ENCODE measurements around the gene CCT4. TPM values are rescaled to one million over a fixed set of nuclear protein-coding genes. Genes with fewer than 3 reads are reported as not detected.
"Not testable (repeated sequence)": the region's sequence is repeated elsewhere in the genome, so short reads cannot be mapped to it uniquely, and the experiment has no call there.

CCT4 gene
- polyA plus RNA-seq, 3 donors = 182 to 190 (median 186) TPM

- no peak for DNase-seq (ENCODE audit: low read depth in 3 of 3, low spot score in 2 of 3)
Measured at GRCh38 chr2:61882850-61883249, 5.6 kb downstream of the CCT4 start.

GRCh38 chr2:61879351-61879750 is 9.1 kb downstream of the CCT4 start:
- not testable (repeated sequence) for DNase-seq (ENCODE audit: low read depth in 3 of 3, low spot score in 2 of 3)

GRCh38 chr2:61878761-61879160 is 9.7 kb downstream of the CCT4 start:
- no peak for DNase-seq (ENCODE audit: low read depth in 3 of 3, low spot score in 2 of 3)

- no peak for DNase-seq (ENCODE audit: low read depth in 3 of 3, low spot score in 2 of 3)
Measured at GRCh38 chr2:61877571-61878245, 10.7 kb downstream of the CCT4 start.

- no peak for DNase-seq (ENCODE audit: low read depth in 3 of 3, low spot score in 2 of 3)
Measured at GRCh38 chr2:61876400-61876799, 12.1 kb downstream of the CCT4 start.

- not testable (repeated sequence) for DNase-seq (ENCODE audit: low read depth in 3 of 3, low spot score in 2 of 3)
Measured at GRCh38 chr2:61866482-61867089, 21.9 kb downstream of the CCT4 start.

- DNase-seq (ENCODE audit: low read depth in 3 of 3, low spot score in 2 of 3) = no peak
Measured at GRCh38 chr2:61862085-61862484, 26.4 kb downstream of the CCT4 start.

GRCh38 chr2:61857224-61857623 is 31.2 kb downstream of the CCT4 start:
- no peak for DNase-seq (ENCODE audit: low read depth in 3 of 3, low spot score in 2 of 3)

GRCh38 chr2:61855318-61855613 is 33.2 kb downstream of the CCT4 start:
- DNase-seq (ENCODE audit: low read depth in 3 of 3, low spot score in 2 of 3) = no peak

GRCh38 chr2:61854564-61855317 is 33.7 kb downstream of the CCT4 start:
- DNase-seq (ENCODE audit: low read depth in 3 of 3, low spot score in 2 of 3) = peak; percentile 87 to 94 (median 92)

GRCh38 chr2:61853847-61854563 is 34.5 kb downstream of the CCT4 start, which contains the start of gene FAM161A:
FAM161A (minus strand) TSS chr2:61854060; CDS start chr2:61854041, 19 bp downstream.
- peak; percentile 77 to 87 (median 85) for DNase-seq (ENCODE audit: low read depth in 3 of 3, low spot score in 2 of 3)

- peak in 2 of 3 donors; percentile 7 to 18 for DNase-seq (ENCODE audit: low read depth in 3 of 3, low spot score in 2 of 3)
Measured at GRCh38 chr2:61853086-61853846, 35.2 kb downstream of the CCT4 start.

- not testable (repeated sequence) for DNase-seq (ENCODE audit: low read depth in 3 of 3, low spot score in 2 of 3)
Measured at GRCh38 chr2:61851270-61851669, 37.2 kb downstream of the CCT4 start.

- DNase-seq (ENCODE audit: low read depth in 3 of 3, low spot score in 2 of 3) = no peak
Measured at GRCh38 chr2:61845320-61845719, 43.1 kb downstream of the CCT4 start.

GRCh38 chr2:61841286-61841685 is 47.2 kb downstream of the CCT4 start:
- no peak for DNase-seq (ENCODE audit: low read depth in 3 of 3, low spot score in 2 of 3)

- DNase-seq (ENCODE audit: low read depth in 3 of 3, low spot score in 2 of 3) = no peak
Measured at GRCh38 chr2:61834893-61835292, 53.6 kb downstream of the CCT4 start.

GRCh38 chr2:61833971-61834370 is 54.5 kb downstream of the CCT4 start:
- no peak for DNase-seq (ENCODE audit: low read depth in 3 of 3, low spot score in 2 of 3)

- DNase-seq (ENCODE audit: low read depth in 3 of 3, low spot score in 2 of 3) = no peak
Measured at GRCh38 chr2:61832183-61832841, 56.1 kb downstream of the CCT4 start.

- no peak for DNase-seq (ENCODE audit: low read depth in 3 of 3, low spot score in 2 of 3)
Measured at GRCh38 chr2:61822255-61822654, 66.2 kb downstream of the CCT4 start.

All from right renal cortex interstitium (tissue), 3 donors.